Stomach (tissue), 9 donors: ENCODE measurements around the gene ZNF41. TPM values are rescaled to one million over a fixed set of nuclear protein-coding genes. Genes with fewer than 3 reads are reported as not detected.

Experiments
- DNase-seq, 2 donors: peaks; one replicate each; pipeline versions ENCODE4 v3.0.0 to v3.0.0-alpha.2; 2013 to 2019
- H3K27ac ChIP-seq, 5 donors: fragments of 200-600 bp in 4 of 5; sonication (generic) in 4 of 5; one replicate each; pipeline ENCODE4 v1.5.1; 2013 to 2019; ENCODE audit warnings: mild to moderate bottlenecking in 1 of 5, moderate library complexity in 1 of 5
- H3K27me3 ChIP-seq, 3 donors: fragments of 200-600 bp; sonication (generic); one replicate each; pipeline ENCODE4 v1.5.1; 2017 to 2019; ENCODE audit warnings: mixed run types in 1 of 3
- H3K36me3 ChIP-seq, 4 donors: fragments of 200-600 bp; sonication (generic); 1 replicate in 3 of 4; 2 replicates in 1 of 4; pipeline ENCODE4 v1.5.1; 2016 to 2019
- H3K4me1 ChIP-seq, 4 donors: fragments of 200-600 bp; sonication (generic); one replicate each; pipeline ENCODE4 v1.5.1; 2016 to 2019
- H3K4me3 ChIP-seq, 4 donors: fragments of 200-600 bp; sonication (generic) in 3 of 4; one replicate each; pipeline ENCODE4 v1.5.1; 2016 to 2019; ENCODE audit warnings: mild to moderate bottlenecking in 1 of 4
- H3K9me3 ChIP-seq, 4 donors: fragments of 200-600 bp; sonication (generic); one replicate each; pipeline ENCODE4 v1.5.1; 2016 to 2019
- CTCF ChIP-seq, 7 experiments: fragments of 450-650 bp in 4 of 7; fragments of 200-600 bp in 3 of 7; sonication (generic) in 3 of 7; IDR thresholded peaks; one replicate each; pipeline ENCODE4 v1.5.1; 2016 to 2019; ENCODE audit warnings: antibody characterized with exemption in 7 of 7, control low read depth in 2 of 7, mild to moderate bottlenecking in 1 of 7
- EP300 ChIP-seq: sonication (generic); formaldehyde crosslinking; IDR thresholded peaks from one replicate; pipeline ENCODE4 v1.6.1; 2017; ENCODE audit warnings: antibody characterized with exemption
- POLR2A ChIP-seq, 4 donors: fragments of 450-650 bp; IDR thresholded peaks; one replicate each; pipeline ENCODE4 v1.6.1; 2016; ENCODE audit warnings: antibody characterized with exemption in 4 of 4, control low read depth in 2 of 4, mild to moderate bottlenecking in 1 of 4, moderate library complexity in 1 of 4
- POLR2AphosphoS5 ChIP-seq, 3 donors: sonication (generic); formaldehyde crosslinking; IDR thresholded peaks; one replicate each; pipeline ENCODE4 v1.6.1; 2016; ENCODE audit warnings: antibody characterized with exemption in 3 of 3
- WGBS, 5 donors: extraction: QIAGEN DNeasy Blood & Tissue Kit in 3 of 5; methylation state at CpG; one replicate each; pipeline versions ENCODE4 v1.1.5 to v1.1.7; 2013 to 2018; 5-methylcytosine and 5-hydroxymethylcytosine counted together
- intact Hi-C: fragments of 100-400 bp; cut with DNase I; formaldehyde crosslinking; loops from one replicate; pipeline ENCODE4 v1.15.1; 2023; ENCODE audit warnings: low total_unique reads
- polyA plus RNA-seq, 3 donors: library from polyadenylated mRNA; stranded (reverse); fragments of 200-250 nt; gene quantifications; one replicate each; pipeline ENCODE4 v1.2.3, GENCODE V29; 2013
- total RNA-seq, 5 donors: library from RNA; depleted of rRNA; stranded (reverse); fragments of >200 nt; gene quantifications; one replicate each; pipeline versions ENCODE4 v1.1.0 to v1.2.3, GENCODE V29; 2014 to 2016
- donor health status: healthy with polysubstance abuse.
- donor health status: Bipolar disorder and iron deficiency.
- donor health status: healthy.

ZNF41 gene
- total and polyA plus RNA-seq, 8 donors: 1.2 to 13.4 (median 3.0) TPM

- H3K27ac ChIP-seq: no peak overlapping the region
- TF ChIP-seq POLR2A (IDR thresholded peaks at IDR 0.05): no peak
- TF ChIP-seq EP300: no peak
- TF ChIP-seq POLR2AphosphoS5 (IDR thresholded peaks at IDR 0.05): no peak
- no peak for TF ChIP-seq CTCF (IDR thresholded peaks at IDR 0.05)
- H3K9me3 ChIP-seq: peaks cover 4 to 71% (median 54%) of the 10 kb centered on the region in 4 donors
- no peak overlapping the region for H3K4me3 ChIP-seq
- no peaks in the 10 kb centered on the region for H3K4me1 ChIP-seq
- intact Hi-C loops: no loop called here
- 92 to 98% (median 96%) methylated on average over 6 of the region's 6 CpGs for WGBS, 5 donors
- DNase-seq: no peak
- peaks cover 0 to 62% (median 53%) of the 10 kb centered on the region in 4 donors for H3K36me3 ChIP-seq
- H3K27me3 ChIP-seq: no peaks in the 10 kb centered on the region
Measured at GRCh38 chrX:47448165-47448806, 34.7 kb downstream of the ZNF41 start.

DNA sequence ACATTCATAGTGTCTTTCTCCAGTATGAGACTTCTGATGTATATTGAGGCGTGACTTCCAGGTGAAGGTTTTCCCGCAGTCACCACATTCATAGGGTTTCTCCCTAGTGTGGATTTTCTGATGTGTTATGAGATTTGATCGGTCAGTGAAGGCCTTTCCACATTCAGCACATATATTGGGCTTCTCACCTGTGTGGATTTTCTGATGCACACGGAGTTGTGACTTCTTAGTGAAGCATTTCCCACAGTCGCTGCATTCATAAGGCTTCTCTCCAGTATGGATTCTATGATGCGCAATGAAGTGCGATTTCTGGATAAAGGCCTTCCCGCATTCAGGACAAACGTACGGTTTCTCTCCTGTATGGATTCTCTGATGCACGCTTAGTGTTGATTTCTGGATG lies 35.4 kb downstream of the ZNF41 start:
- WGBS, 5 donors: 91 to 100% (median 98%) methylated on average over 11 of the region's 11 CpGs
- no peak overlapping the region for H3K4me3 ChIP-seq
- DNase-seq: no peak
- no peak overlapping the region for H3K27ac ChIP-seq
- peaks cover 4 to 76% (median 58%) of the 10 kb centered on the region in 4 donors for H3K9me3 ChIP-seq
- intact Hi-C loops: no loop called here
- TF ChIP-seq CTCF (IDR thresholded peaks at IDR 0.05): no peak
- no peak for TF ChIP-seq EP300
- TF ChIP-seq POLR2A (IDR thresholded peaks at IDR 0.05): no peak
- no peak for TF ChIP-seq POLR2AphosphoS5 (IDR thresholded peaks at IDR 0.05)
- H3K4me1 ChIP-seq: no peaks in the 10 kb centered on the region
- H3K36me3 ChIP-seq: peaks cover 0 to 55% (median 46%) of the 10 kb centered on the region in 4 donors
- H3K27me3 ChIP-seq: no peaks in the 10 kb centered on the region

DNA sequence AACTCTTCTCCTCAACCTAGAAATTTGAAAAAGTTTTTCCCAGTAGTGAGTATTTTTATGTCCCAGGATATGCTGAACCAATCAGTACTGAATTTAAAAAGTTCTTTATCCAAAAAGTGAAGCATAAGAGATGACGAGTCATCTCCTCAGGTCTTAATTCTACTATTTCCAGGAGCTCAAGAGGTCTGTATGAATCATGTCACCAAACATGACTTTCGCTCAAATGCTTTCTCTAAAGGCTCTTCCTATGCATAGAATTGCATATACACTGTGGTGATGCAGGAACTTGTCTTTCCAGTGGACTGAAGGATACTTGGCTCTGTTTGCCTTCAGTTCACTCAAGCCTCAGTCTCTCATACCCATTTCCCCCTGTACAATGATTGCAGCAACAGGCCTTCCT lies 36.1 kb downstream of the ZNF41 start:
- peaks cover 4 to 72% (median 56%) of the 10 kb centered on the region in 4 donors for H3K9me3 ChIP-seq
- TF ChIP-seq POLR2A (IDR thresholded peaks at IDR 0.05) (no peak), POLR2AphosphoS5 (IDR thresholded peaks at IDR 0.05) (no peak), CTCF (IDR thresholded peaks at IDR 0.05) (no peak)
- WGBS, 5 donors: 79 to 100% (median 93%) methylated on average over 2 of the region's 2 CpGs
- H3K4me3 ChIP-seq: no peak overlapping the region
- no peak overlapping the region for H3K27ac ChIP-seq
- no peaks in the 10 kb centered on the region for H3K4me1 ChIP-seq
- peaks cover 0 to 49% (median 40%) of the 10 kb centered on the region in 4 donors for H3K36me3 ChIP-seq
- no peak for DNase-seq
- intact Hi-C loops: no loop called here
- H3K27me3 ChIP-seq: no peaks in the 10 kb centered on the region

GRCh38 chrX:47446431-47446830 lies 36.6 kb downstream of the ZNF41 start:
- 88 to 100% (median 93%) methylated on average over 2 of the region's 2 CpGs for WGBS, 5 donors
- H3K4me1 ChIP-seq: no peaks in the 10 kb centered on the region
- DNase-seq: no peak
- H3K9me3 ChIP-seq: peaks cover 4 to 72% (median 56%) of the 10 kb centered on the region in 4 donors
- H3K27ac ChIP-seq: no peak overlapping the region
- no peak overlapping the region for H3K4me3 ChIP-seq
- no peaks in the 10 kb centered on the region for H3K27me3 ChIP-seq
- H3K36me3 ChIP-seq: peaks cover 0 to 44% (median 35%) of the 10 kb centered on the region in 4 donors
- intact Hi-C loops: no loop called here
- TF ChIP-seq EP300 (no peak), POLR2AphosphoS5 (IDR thresholded peaks at IDR 0.05) (no peak), CTCF (IDR thresholded peaks at IDR 0.05) (no peak), POLR2A (IDR thresholded peaks at IDR 0.05) (no peak)
